HG03095 (cell line): ENCODE results near the gene MYO3B.
"Not testable (repeated sequence)": the region's sequence is repeated elsewhere in the genome, so short reads cannot be mapped to it uniquely, and the experiment has no call there.

ENCODE experiments used
- ATAC-seq: cut with Tn5 transposase; IDR thresholded peaks from one replicate; pipeline ENCODE4 v1.9.1; 2021; ENCODE audit warnings: moderate library complexity; ENCODE audit not compliant: unreplicated experiment

The MYO3B gene

GRCh38 chr2:170544817-170545216, 366.9 kb downstream of the MYO3B start:
- ATAC-seq: no peak

GRCh38 chr2:170548304-170548703, 370.4 kb downstream of the MYO3B start:
- ATAC-seq: no peak

- no peak for ATAC-seq
Observed at GRCh38 chr2:170550501-170550900, 372.6 kb downstream of the MYO3B start.

- not testable (repeated sequence) for ATAC-seq
Observed at GRCh38 chr2:170551899-170552298, 374.0 kb downstream of the MYO3B start.

GRCh38 chr2:170553748-170554147, 375.8 kb downstream of the MYO3B start:
- no peak for ATAC-seq

GRCh38 chr2:170554278-170554955, 376.5 kb downstream of the MYO3B start:
- ATAC-seq: no peak

- ATAC-seq: no peak
Observed at GRCh38 chr2:170562928-170563327, 385.0 kb downstream of the MYO3B start.

- ATAC-seq: no peak
Observed at GRCh38 chr2:170563401-170563800, 385.5 kb downstream of the MYO3B start.

GRCh38 chr2:170566138-170566537, 388.2 kb downstream of the MYO3B start:
- no peak for ATAC-seq

GRCh38 chr2:170567429-170567828, 389.5 kb downstream of the MYO3B start:
- no peak for ATAC-seq

- ATAC-seq: no peak
Observed at GRCh38 chr2:170568511-170568910, 390.6 kb downstream of the MYO3B start.

- ATAC-seq: no peak
Observed at GRCh38 chr2:170571612-170572011, 393.7 kb downstream of the MYO3B start.

- ATAC-seq: no peak
Observed at GRCh38 chr2:170573671-170574070, 395.7 kb downstream of the MYO3B start.

- no peak for ATAC-seq
Observed at GRCh38 chr2:170576296-170576695, 398.3 kb downstream of the MYO3B start.

- ATAC-seq: no peak
Observed at GRCh38 chr2:170577356-170577755, 399.4 kb downstream of the MYO3B start.

GRCh38 chr2:170578606-170579005, 400.7 kb downstream of the MYO3B start:
- no peak for ATAC-seq

GRCh38 chr2:170579511-170579910, 401.6 kb downstream of the MYO3B start:
- ATAC-seq: no peak

GRCh38 chr2:170582313-170582712, 404.4 kb downstream of the MYO3B start:
- no peak for ATAC-seq

GRCh38 chr2:170582751-170583463, 405.0 kb downstream of the MYO3B start:
- ATAC-seq: no peak

- ATAC-seq: no peak
Observed at GRCh38 chr2:170585067-170585466, 407.1 kb downstream of the MYO3B start.

- no peak for ATAC-seq
Observed at GRCh38 chr2:170586571-170587095, 408.7 kb downstream of the MYO3B start.

- no peak for ATAC-seq
Observed at GRCh38 chr2:170587117-170587516, 409.2 kb downstream of the MYO3B start.
